GM15510 (cell line): ENCODE measurements around the gene ESRRB.

Experiments
- POLR2A ChIP-seq: IDR thresholded peaks from 3 replicates; pipeline ENCODE4 v1.6.1; 2011; ENCODE audit warnings: borderline replicate concordance; ENCODE audit not compliant: insufficient read length; ENCODE audit errors: extremely low read depth

ESRRB gene

DNA sequence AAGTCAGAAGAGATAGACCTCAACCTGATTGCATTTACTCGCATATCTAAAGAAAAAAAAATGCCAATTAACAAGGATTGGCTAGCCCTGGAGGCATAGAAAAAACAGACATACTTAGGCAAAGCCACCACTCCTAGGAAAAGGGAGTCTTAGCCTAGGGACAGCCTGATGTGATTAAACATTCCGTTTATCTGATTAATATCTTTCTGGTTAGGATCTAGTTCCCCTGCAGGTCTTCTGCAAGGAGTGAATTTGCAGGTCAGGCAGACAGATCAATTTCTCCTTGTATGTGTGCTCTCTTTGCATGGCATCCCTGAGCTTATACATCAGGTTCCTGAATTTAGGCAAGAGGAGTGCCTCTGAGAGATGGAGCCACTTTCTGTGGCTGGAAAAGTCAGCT, 70.5 kb downstream of the ESRRB start:
- no peak for TF ChIP-seq POLR2A

DNA sequence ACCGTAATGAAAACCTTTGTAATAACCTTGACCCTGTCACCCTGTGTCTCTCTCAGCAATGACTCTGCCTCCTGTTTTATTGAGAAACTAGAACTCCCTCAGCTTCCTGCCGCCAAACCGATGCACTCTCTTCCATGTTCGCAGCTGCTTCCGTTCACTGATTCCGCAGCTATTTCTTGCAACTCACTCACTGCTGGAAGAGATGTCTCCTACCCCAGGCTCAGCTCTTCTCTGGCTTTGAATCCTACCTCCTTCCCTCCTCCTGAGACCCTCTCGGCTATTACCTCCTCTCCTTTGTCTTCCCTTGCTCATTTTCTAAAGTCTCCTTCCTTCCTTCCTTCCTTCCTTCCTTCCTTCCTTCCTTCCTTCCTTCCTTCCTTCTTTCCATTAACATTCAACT, 71.0 kb downstream of the ESRRB start:
- TF ChIP-seq POLR2A: no peak

GRCh38 chr14:76450476-76450875, 74.5 kb downstream of the ESRRB start:
- no peak for TF ChIP-seq POLR2A

DNA sequence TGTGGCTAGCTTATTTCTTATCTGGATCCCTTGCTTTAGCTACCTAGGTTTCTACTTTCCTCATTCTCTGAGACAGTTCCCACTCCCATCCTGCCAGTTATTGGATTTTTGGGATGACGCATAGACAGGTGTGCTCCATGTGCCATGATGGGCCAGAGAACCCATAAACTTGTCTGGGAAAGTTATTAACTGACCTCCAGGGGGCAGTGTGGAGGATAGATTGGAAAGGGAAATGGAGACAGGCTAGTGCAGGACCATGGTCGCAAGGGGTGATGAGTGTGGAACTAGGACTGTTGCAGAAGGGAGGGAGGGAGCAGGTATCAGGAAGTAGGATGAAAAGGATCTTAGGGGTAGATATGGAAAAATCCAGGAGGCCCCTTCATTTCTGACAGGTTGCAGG, 80.3 kb downstream of the ESRRB start:
- no peak for TF ChIP-seq POLR2A

DNA sequence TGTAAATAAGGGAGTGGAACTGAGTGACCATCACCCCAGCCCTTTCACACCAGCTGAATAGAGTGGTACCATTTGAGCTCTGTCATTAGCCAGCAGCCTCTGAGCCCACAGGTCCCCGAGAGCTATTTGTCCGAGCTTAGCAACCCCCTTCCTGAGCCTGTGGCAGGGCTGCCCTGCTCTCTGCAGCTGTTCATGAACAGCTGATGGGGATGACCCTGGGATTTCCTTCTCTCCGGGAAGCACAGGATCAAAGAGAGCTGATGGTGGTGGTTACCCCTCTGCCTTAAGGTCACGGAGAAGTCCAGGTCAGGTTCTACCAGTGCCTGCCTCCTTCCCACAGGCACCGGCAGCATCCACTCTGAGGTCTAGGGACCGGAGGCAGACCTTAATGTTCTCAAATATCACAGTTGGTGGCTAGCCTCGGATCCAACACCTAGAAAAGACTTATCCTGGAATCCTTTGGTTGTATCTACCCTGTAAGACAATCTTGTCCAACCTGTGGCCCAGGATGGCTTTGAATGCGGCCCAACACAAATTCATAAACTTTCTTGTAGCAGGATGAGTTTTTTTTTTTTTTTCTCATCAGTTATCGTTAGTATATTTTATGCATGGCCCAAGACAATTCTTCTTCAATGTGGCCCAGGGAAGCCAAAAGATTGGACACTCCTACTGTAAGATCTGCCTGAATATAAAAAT, 81.1 kb downstream of the ESRRB start:
- TF ChIP-seq POLR2A: no peak

GRCh38 chr14:76457841-76458240, 81.9 kb downstream of the ESRRB start:
- TF ChIP-seq POLR2A: no peak

DNA sequence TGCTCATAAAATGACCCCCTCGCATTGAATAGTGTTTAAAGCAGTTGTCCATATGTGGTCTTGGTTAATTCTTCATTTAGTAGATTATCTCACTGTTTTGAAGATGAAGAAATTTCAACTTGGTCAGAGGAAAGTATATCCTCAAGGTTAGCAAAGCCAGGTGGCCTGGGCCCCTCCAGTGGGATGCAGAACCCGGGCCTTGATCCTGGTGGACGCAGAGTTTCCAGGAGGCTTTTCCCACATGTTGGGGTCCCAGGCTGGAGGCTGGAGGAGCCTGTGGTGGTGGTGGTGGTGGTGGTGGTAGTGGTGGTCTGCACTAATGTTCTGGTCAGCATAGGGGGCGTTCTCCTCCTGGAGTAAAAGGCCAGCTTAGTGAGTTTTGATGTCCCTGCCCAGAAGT, 85.9 kb downstream of the ESRRB start:
- TF ChIP-seq POLR2A: no peak

DNA sequence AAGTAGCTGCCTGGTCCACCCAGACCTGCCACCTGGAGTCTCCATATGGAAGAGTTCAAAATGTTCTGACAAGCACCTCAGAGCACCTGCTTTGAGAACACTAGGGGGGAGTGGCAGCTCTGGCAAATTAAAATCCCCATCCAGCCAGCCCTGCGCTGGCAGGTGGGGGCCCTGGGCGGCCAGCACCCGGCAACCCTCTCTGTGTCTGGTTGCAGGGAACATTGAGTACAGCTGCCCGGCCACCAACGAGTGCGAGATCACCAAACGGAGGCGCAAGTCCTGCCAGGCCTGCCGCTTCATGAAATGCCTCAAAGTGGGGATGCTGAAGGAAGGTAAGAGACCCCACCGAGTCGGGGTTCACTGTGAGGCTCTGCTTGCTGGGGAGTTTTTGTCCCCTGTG, 86.4 kb downstream of the ESRRB start:
- no peak for TF ChIP-seq POLR2A

DNA sequence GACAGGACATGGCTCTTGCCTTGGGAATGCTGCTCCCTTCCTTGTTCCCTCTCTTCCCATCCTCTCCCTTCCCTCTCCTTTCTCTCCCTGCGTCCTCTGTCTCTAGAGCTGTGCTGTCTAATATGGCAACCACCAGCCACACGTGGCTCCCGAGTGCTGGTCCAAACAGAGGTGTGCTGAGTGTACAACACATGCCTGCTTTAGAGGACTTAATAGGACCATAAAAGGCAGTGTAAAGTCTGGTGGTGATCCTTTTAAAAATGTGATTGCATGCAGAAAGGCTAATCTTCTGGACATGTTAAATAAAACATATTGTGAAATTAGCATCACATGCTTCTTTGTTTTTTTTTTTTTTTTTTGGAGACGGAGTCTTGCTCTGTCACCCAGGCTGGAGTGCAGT, 87.2 kb downstream of the ESRRB start:
- no peak for TF ChIP-seq POLR2A

- no peak for TF ChIP-seq POLR2A
Observed at GRCh38 chr14:76464856-76465255, 88.9 kb downstream of the ESRRB start.

DNA sequence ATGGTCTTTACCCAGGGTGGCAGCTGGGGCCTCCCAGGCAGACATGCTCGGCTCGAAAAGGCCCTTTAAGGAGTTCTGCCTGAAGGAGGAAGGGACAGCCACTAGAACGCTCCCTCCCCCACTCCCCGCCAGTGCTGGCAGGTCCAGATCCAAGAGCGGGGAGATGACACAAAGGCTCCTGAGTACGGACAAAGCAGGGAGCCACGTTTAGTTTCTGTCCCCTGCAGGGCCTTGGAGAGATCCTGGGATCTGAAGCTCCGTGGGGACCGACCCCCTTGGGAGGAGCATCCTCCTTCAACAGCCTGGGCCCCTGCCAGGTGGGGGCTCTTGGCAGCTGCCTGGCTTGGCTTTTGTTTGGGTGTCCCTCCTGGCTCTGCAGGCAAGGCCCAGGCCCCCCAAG, 89.7 kb downstream of the ESRRB start:
- no peak for TF ChIP-seq POLR2A

DNA sequence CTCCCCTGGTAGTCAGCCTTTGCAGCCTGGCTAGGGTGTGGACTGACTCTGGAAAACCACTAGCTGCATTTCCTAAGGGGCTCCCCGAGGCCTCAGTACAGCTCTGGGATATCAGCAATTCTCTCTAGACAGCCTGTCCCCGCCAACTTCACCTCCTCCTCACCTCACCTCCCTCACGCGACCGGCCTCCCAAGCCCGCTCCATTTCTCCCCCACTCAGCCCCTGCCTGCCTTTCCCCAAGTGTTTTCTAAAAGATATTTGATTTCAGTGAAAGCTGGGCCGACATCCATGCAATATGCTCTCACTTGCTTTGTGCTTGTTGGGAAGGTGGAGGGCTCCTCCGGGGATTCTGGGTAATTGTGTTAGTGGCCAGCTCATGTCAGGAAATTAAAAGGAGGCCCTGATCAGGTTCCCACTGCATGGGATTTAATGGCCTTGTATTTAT, 91.8 kb downstream of the ESRRB start:
- no peak for TF ChIP-seq POLR2A

DNA sequence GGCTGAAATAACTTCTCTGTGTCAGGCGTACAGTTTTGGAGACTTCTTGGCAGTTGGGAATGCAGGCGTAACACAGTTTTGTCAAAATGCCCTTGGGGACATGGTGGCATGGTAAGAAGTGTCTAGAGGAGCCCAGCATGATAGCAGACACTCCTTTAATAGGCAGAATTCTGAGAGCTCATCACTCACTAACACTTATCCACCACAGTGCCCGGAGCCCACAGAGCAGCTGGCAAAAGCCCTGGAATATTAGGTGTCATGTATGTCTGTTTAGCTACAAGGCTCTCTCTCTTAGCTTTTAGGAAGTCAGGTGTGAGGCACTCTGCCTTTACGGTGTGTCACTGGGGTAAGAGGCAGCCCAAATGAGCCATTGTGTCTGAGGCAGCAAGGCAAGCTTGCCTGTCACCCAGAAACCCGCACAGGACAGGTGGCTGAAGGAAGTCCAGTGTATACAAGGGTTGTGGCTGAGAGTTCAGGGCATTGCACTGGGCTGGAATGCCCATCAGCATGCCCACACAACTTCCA, 96.3 kb downstream of the ESRRB start:
- TF ChIP-seq POLR2A: no peak

DNA sequence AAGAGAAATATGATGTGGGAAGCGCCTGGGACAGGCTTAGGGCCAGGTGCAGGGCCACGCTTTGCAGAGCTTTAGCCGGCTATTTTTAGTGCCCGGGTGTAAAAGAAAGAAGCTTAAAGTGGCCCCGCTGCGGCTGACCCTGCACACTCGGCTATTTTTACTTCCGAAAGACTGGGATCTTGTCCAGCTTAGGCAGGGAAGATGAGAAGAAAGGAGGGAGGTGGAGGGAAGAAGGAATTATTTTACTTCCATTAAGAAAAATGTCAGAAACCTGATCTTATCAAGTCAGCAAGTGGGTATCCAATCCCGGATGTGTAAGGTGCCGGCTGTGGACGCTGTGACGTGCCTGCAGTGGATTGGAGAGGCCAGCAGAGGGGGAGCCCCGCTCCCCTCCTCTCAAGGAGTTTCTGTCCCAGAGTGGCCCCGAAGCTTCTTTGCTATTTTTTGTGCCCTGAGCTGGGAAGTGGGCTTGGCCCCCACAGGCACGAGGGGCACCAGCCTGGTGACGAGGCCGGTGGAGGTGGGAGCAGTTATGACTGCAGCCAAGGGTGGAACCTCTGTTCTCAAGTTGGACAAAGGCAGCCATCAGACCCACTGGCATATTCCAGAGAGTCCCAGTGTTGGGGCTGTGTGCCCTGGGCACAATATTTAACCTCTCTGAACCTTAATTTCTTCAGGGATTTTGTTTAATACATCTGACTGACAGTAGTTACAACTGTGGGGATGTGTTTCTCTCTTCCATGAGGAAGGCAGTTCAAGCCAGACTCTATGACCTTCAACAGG, 97.7 kb downstream of the ESRRB start:
- TF ChIP-seq POLR2A: no peak

DNA sequence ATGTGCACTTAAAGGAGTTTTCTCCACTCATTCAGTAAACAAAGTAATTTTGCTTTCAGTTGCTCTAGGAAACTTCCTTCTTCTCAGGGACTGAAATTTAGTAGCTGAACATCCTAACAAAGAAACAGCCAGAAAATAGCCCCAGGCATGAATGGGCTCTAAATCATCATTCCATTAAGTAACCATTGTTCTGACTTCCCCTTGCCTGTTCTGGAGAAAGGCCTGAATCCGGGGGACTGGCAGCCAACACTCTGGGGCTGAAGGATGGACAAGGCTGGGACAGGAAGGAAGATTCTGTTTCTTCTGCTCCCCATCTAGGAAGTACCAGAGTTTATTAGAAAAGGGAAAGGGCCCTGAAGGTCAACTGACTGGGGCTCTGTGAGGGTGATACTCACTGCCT, 104.5 kb downstream of the ESRRB start:
- no peak for TF ChIP-seq POLR2A

- TF ChIP-seq POLR2A: no peak
Observed at GRCh38 chr14:76484355-76484754, 108.4 kb downstream of the ESRRB start.
